A673 (cell line): Measurements from ENCODE around the gene RSRC1. TPM values are rescaled to one million over a fixed set of nuclear protein-coding genes. Genes with fewer than 3 reads are reported as not detected.
"Not testable (repeated sequence)": the region's sequence is repeated elsewhere in the genome, so short reads cannot be mapped to it uniquely, and the experiment has no call there.

Experiments used
- BruUV-seq: library from RNA; stranded (reverse); fragments of 400-500 nt; replicated peaks from 2 replicates; lab custom pipeline; 2021; lab: Mats Ljungman, UMichigan
- CTCF ChIA-PET: fragments of 300-600 bp; sonication (Branson Sonifier 250); formaldehyde crosslinking; loops from one replicate; lab custom pipeline; 2022; ENCODE audit warnings: antibody characterized with exemption; lab: Charles Lee
- POLR2A ChIA-PET: fragments of 300-600 bp; sonication (Branson Sonifier 250); formaldehyde crosslinking; loops from one replicate; lab custom pipeline; 2022; ENCODE audit warnings: antibody characterized with exemption; ENCODE audit not compliant: low non-redundant PET; lab: Charles Lee
- DNase-seq: peaks from one replicate; pipeline ENCODE4 v3.0.0-alpha.2; 2015; ENCODE audit warnings: low spot score
- H3K27ac ChIP-seq: fragments of 200-600 bp; sonication (generic); 2 replicates; pipeline ENCODE4 v1.5.1; 2016; ENCODE audit warnings: mixed run types, low read depth, mild to moderate bottlenecking, mixed read lengths, antibody characterized with exemption, low read length; ENCODE audit not compliant: poor library complexity, severe bottlenecking
- H3K27me3 ChIP-seq: fragments of 200-600 bp; sonication (generic); replicated peaks from 2 replicates; pipeline ENCODE4 v1.6.1; 2017; ENCODE audit warnings: mixed run types, low read depth, mild to moderate bottlenecking, mixed read lengths, antibody characterized with exemption, low read length; ENCODE audit not compliant: insufficient read depth, poor library complexity
- H3K36me3 ChIP-seq: fragments of 200-600 bp; sonication (generic); 2 replicates; pipeline ENCODE4 v1.6.1; 2016; ENCODE audit warnings: mixed run types, mild to moderate bottlenecking, mixed read lengths, antibody characterized with exemption, low read length; ENCODE audit not compliant: insufficient read depth, poor library complexity, severe bottlenecking
- H3K4me1 ChIP-seq: fragments of 200-600 bp; sonication (generic); 2 replicates; pipeline ENCODE4 v1.6.1; 2017; ENCODE audit warnings: mixed run types, mild to moderate bottlenecking, mixed read lengths, antibody characterized with exemption, low read length; ENCODE audit not compliant: insufficient read depth, poor library complexity, severe bottlenecking
- H3K4me3 ChIP-seq: fragments of 200-600 bp; sonication (generic); 2 replicates; pipeline ENCODE4 v1.5.1; 2016; ENCODE audit warnings: low read depth, mixed run types, mild to moderate bottlenecking, mixed read lengths, low read length; ENCODE audit not compliant: poor library complexity, severe bottlenecking
- H3K9me3 ChIP-seq: fragments of 200-600 bp; sonication (generic); 2 replicates; pipeline ENCODE4 v1.6.1; 2016; ENCODE audit warnings: mixed run types, low read depth, mild to moderate bottlenecking, mixed read lengths, antibody characterized with exemption, low read length; ENCODE audit not compliant: poor library complexity, severe bottlenecking
- EZH2 ChIP-seq: fragments of 200-600 bp; sonication (generic); IDR thresholded peaks from 2 replicates; pipeline ENCODE4 v1.6.1; 2017; ENCODE audit warnings: borderline replicate concordance, low read depth, mild to moderate bottlenecking, mixed read lengths, antibody characterized with exemption, low read length; ENCODE audit not compliant: poor library complexity, severe bottlenecking
- intact Hi-C: fragments of 100-400 bp; cut with micrococcal nuclease; formaldehyde crosslinking; loops from one replicate; pipeline ENCODE4 v1.10.0; 2022; ENCODE audit not compliant: unreplicated experiment
- total RNA-seq: library from RNA; stranded (reverse); gene quantifications from 2 replicates; pipeline ENCODE4 v1.2.3, GENCODE V29; 2021
- TF ChIP-seq, protein P1 (sequence below): fragments of 300-800, 200-600 bp; sonication (generic); conservative IDR thresholded peaks from 2 replicates; pipeline ENCODE4 v1.5.1; 2017; ENCODE audit warnings: low read depth, mild to moderate bottlenecking, antibody characterized with exemption, low read length, moderate library complexity, mixed read lengths

The RSRC1 gene
- total RNA-seq, 1 experiment from 2014 or later = 59.4 TPM

DNA sequence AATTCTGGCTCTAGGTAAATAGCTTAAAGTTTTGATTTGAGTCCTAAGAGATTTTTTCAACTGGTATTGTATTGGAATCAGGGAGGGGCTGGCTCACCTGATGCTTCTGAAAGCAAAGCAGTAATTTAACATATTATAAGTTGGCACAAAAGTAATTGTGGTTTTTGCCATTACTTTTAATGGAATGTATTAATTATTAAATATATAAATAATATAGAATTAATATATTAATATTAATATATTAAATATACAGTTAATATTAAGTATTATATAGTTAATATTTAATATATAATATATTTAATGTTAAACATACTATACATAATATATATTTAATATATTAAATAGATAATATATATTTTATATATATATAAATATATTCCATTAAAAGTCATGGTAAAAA, 10.4 kb downstream of the RSRC1 start:
- intact Hi-C loops = no loop called here
- no peak for DNase-seq
- H3K4me1 ChIP-seq = no peaks in the 10 kb centered on the region
- H3K27ac ChIP-seq = no peak overlapping the region
- peaks cover 15% of the 10 kb centered on the region for H3K36me3 ChIP-seq
- ChIA-PET POLR2A (no interaction called here), CTCF (no interaction called here)
- TF ChIP-seq, protein P1, sequence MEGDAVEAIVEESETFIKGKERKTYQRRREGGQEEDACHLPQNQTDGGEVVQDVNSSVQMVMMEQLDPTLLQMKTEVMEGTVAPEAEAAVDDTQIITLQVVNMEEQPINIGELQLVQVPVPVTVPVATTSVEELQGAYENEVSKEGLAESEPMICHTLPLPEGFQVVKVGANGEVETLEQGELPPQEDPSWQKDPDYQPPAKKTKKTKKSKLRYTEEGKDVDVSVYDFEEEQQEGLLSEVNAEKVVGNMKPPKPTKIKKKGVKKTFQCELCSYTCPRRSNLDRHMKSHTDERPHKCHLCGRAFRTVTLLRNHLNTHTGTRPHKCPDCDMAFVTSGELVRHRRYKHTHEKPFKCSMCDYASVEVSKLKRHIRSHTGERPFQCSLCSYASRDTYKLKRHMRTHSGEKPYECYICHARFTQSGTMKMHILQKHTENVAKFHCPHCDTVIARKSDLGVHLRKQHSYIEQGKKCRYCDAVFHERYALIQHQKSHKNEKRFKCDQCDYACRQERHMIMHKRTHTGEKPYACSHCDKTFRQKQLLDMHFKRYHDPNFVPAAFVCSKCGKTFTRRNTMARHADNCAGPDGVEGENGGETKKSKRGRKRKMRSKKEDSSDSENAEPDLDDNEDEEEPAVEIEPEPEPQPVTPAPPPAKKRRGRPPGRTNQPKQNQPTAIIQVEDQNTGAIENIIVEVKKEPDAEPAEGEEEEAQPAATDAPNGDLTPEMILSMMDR = no peak
- no peak for TF ChIP-seq EZH2
- H3K4me3 ChIP-seq = no peak overlapping the region
- H3K9me3 ChIP-seq = no peaks in the 10 kb centered on the region
- BruUV-seq = no TSS peak
- no peaks in the 10 kb centered on the region for H3K27me3 ChIP-seq

- no peaks in the 10 kb centered on the region for H3K27me3 ChIP-seq
- no peak for DNase-seq
- no peak for TF ChIP-seq EZH2
- TF ChIP-seq, protein P1 = no peak
- H3K36me3 ChIP-seq = peaks cover 19% of the 10 kb centered on the region
- POLR2A ChIA-PET = no interaction called here
- no peaks in the 10 kb centered on the region for H3K9me3 ChIP-seq
- no peak overlapping the region for H3K4me3 ChIP-seq
- H3K27ac ChIP-seq = no peak overlapping the region
- H3K4me1 ChIP-seq = no peaks in the 10 kb centered on the region
- BruUV-seq = no TSS peak
- CTCF ChIA-PET = no interaction called here
- intact Hi-C loops = loop anchor here (1.0 kb wide), 1 partner anchor 8 kb away; no protein-coding TSS in a partner anchor
Measured at GRCh38 chr3:158121295-158121694, 11.4 kb downstream of the RSRC1 start.

- H3K4me1 ChIP-seq, DNase-seq, intact Hi-C loops, H3K9me3 ChIP-seq, H3K27me3 ChIP-seq, CTCF ChIA-PET, POLR2A ChIA-PET, H3K4me3 ChIP-seq, BruUV-seq, H3K27ac ChIP-seq: not testable (repeated sequence)
- H3K36me3 ChIP-seq = peaks cover 26% of the 10 kb centered on the region
Measured at GRCh38 chr3:158122721-158123120, 12.8 kb downstream of the RSRC1 start.
